SK-N-SH (cell line): ENCODE data around the gene PCK2. TPM values are rescaled to one million over a fixed set of nuclear protein-coding genes. Genes with fewer than 3 reads are reported as not detected.

ENCODE experiments used
- CTCF ChIA-PET: fragments of 300-600, 350-600 bp; formaldehyde crosslinking; extraction: SDS; loops from one replicate; lab custom pipeline; 2021; lab: Yijun Ruan, JAX
- POLR2A ChIA-PET: fragments of 350-600 bp; sonication (Branson Sonifier 250); formaldehyde crosslinking; extraction: SDS; loops from one replicate; lab custom pipeline; 2020; ENCODE audit warnings: antibody characterized with exemption, inconsistent platforms; lab: Yijun Ruan, JAX
- DNase-seq: peaks from one replicate; pipeline ENCODE4 v3.0.0; 2012
- H2AFZ ChIP-seq: fragments of 200-600 bp; sonication (generic); 2 replicates; pipeline ENCODE4 v1.8.1; 2016; ENCODE audit warnings: antibody characterized with exemption, mild to moderate bottlenecking, low read depth
- H3F3A ChIP-seq: fragments of 200-600 bp; sonication (generic); replicated peaks from 2 replicates; pipeline ENCODE3; 2016; ENCODE audit warnings: antibody characterized with exemption, mild to moderate bottlenecking; ENCODE audit not compliant: insufficient read depth
- H3K27ac ChIP-seq, 2 experiments: fragments of 200-500 bp in 1 of 2; fragments of 200-600 bp in 1 of 2; sonication (Bioruptor generic) in 1 of 2; sonication (generic), shearing (Covaris generic) in 1 of 2; 2 replicates each; pipeline versions ENCODE4 v1.5.1 to v1.6.1; 2014 to 2016; ENCODE audit warnings: low read depth in 2 of 2, inconsistent platforms in 1 of 2, low read length in 1 of 2, mild to moderate bottlenecking in 1 of 2, mixed read lengths in 1 of 2
- H3K27me3 ChIP-seq: fragments of 200-600 bp; sonication (generic), shearing (Covaris generic); 2 replicates; pipeline ENCODE4 v1.6.1; 2016; ENCODE audit warnings: mixed run types; ENCODE audit not compliant: insufficient read depth
- H3K36me3 ChIP-seq, 2 experiments: fragments of 200-500 bp in 1 of 2; fragments of 200-600 bp in 1 of 2; sonication (Bioruptor generic) in 1 of 2; sonication (generic) in 1 of 2; replicated peaks in 1 of 2; 2 replicates each; pipeline versions ENCODE3 to v1.5.1; 2014 to 2016; ENCODE audit warnings: low read length in 1 of 2, mild to moderate bottlenecking in 1 of 2; ENCODE audit not compliant: insufficient read depth in 2 of 2, control insufficient read depth in 1 of 2
- H3K4me1 ChIP-seq, 2 experiments: fragments of 200-500 bp in 1 of 2; fragments of 200-600 bp in 1 of 2; sonication (Bioruptor generic) in 1 of 2; sonication (generic), shearing (Covaris generic) in 1 of 2; 2 replicates each; pipeline versions ENCODE4 v1.5.1 to v1.6.1; 2014 to 2016; ENCODE audit warnings: low read depth in 1 of 2, low read length in 1 of 2, mixed run types in 1 of 2; ENCODE audit not compliant: insufficient read depth in 2 of 2, control insufficient read depth in 1 of 2
- H3K4me2 ChIP-seq: fragments of 200-600 bp; sonication (generic), shearing (Covaris generic); 2 replicates; pipeline ENCODE4 v1.6.1; 2017; ENCODE audit warnings: mixed run types
- H3K4me3 ChIP-seq, 2 experiments: fragments of 200-500 bp in 1 of 2; fragments of 200-600 bp in 1 of 2; sonication (Bioruptor generic) in 1 of 2; sonication (generic), shearing (Covaris generic) in 1 of 2; 2 replicates each; pipeline versions ENCODE4 v1.5.1 to v1.8.1; 2014 to 2016; ENCODE audit warnings: low read depth in 2 of 2, inconsistent platforms in 1 of 2, low read length in 1 of 2, mild to moderate bottlenecking in 1 of 2, mixed read lengths in 1 of 2, moderate library complexity in 1 of 2
- H3K79me2 ChIP-seq: fragments of 200-600 bp; sonication (generic); 2 replicates; pipeline ENCODE4 v1.8.1; 2017; ENCODE audit warnings: mild to moderate bottlenecking; ENCODE audit not compliant: insufficient read depth
- H3K9ac ChIP-seq: fragments of 200-600 bp; sonication (generic); 2 replicates; pipeline ENCODE4 v1.6.1; 2017; ENCODE audit warnings: mixed run types
- H3K9me2 ChIP-seq: fragments of 200-600 bp; sonication (generic); 2 replicates; pipeline ENCODE4 v1.6.1; 2017; ENCODE audit warnings: mixed run types
- H3K9me3 ChIP-seq: fragments of 200-600 bp; sonication (generic); 2 replicates; pipeline ENCODE4 v1.6.1; 2017; ENCODE audit warnings: mixed run types, mild to moderate bottlenecking, moderate library complexity
- H4K20me1 ChIP-seq: fragments of 200-600 bp; sonication (generic); 2 replicates; pipeline ENCODE4 v1.6.1; 2017; ENCODE audit warnings: mild to moderate bottlenecking, mixed run types; ENCODE audit not compliant: insufficient read depth
- CHD2 ChIP-seq: fragments of 150-350 bp; IDR thresholded peaks from 2 replicates; pipeline ENCODE4 v1.6.1; 2018; ENCODE audit warnings: low read length; ENCODE audit not compliant: partially characterized antibody
- ELF1 ChIP-seq: IDR thresholded peaks from 2 replicates; pipeline ENCODE4 v1.4.0; 2012
- EP300 ChIP-seq, 2 experiments: IDR thresholded peaks; 2 replicates each; pipeline versions ENCODE4 v1.4.0 to v1.6.1; 2012; ENCODE audit warnings: borderline replicate concordance in 1 of 2, low read depth in 1 of 2, low read length in 1 of 2
- EZH2phosphoT487 ChIP-seq: fragments of 200-600 bp; sonication (generic); IDR thresholded peaks from 2 replicates; pipeline ENCODE4 v1.6.1; 2017; ENCODE audit warnings: low read depth, mixed run types, mild to moderate bottlenecking, antibody characterized with exemption, moderate library complexity, borderline replicate concordance
- FOSL2 ChIP-seq: IDR thresholded peaks from 2 replicates; pipeline ENCODE4 v1.4.0; 2012; ENCODE audit warnings: low read depth, mild to moderate bottlenecking, moderate library complexity, borderline replicate concordance
- GABPA ChIP-seq: IDR thresholded peaks from 2 replicates; pipeline ENCODE4 v1.4.0; 2012; ENCODE audit warnings: low read depth, mild to moderate bottlenecking
- NFIC ChIP-seq: IDR thresholded peaks from 2 replicates; pipeline ENCODE4 v1.4.0; 2012; ENCODE audit warnings: borderline replicate concordance
- NRF1 ChIP-seq: IDR thresholded peaks from 2 replicates; pipeline ENCODE4 v1.6.1; 2012; ENCODE audit warnings: low read depth, mild to moderate bottlenecking, low read length
- TAF1 ChIP-seq: IDR thresholded peaks from 2 replicates; pipeline ENCODE4 v1.6.1; 2012; ENCODE audit warnings: low read depth, mild to moderate bottlenecking, low read length, moderate library complexity, borderline replicate concordance
- WGBS: methylation state at CpG from one replicate; pipeline ENCODE4 v1.1.6; 2017; ENCODE audit warnings: low lambda C conversion rate; 5-methylcytosine and 5-hydroxymethylcytosine counted together
- polyA plus RNA-seq, 3 experiments: library from polyadenylated mRNA; depleted of rRNA; stranded (reverse); fragments of >200 nt; gene quantifications; 2 replicates each; pipeline ENCODE4 v1.2.3, GENCODE V29; 2012
- TF ChIP-seq, protein P1 (sequence below): IDR thresholded peaks from 2 replicates; pipeline ENCODE4 v1.4.0; 2012; ENCODE audit warnings: low read depth, borderline replicate concordance
- TF ChIP-seq, protein P2 (sequence below): fragments of 150-350 bp; IDR thresholded peaks from 2 replicates; pipeline ENCODE4 v1.6.1; 2017; ENCODE audit warnings: antibody characterized with exemption, low read length, low read depth, borderline replicate concordance

PCK2 gene
- polyA plus RNA-seq, 1 of the 3 experiments (the other 2 are of a cell fraction), result 16.6 TPM

DNA sequence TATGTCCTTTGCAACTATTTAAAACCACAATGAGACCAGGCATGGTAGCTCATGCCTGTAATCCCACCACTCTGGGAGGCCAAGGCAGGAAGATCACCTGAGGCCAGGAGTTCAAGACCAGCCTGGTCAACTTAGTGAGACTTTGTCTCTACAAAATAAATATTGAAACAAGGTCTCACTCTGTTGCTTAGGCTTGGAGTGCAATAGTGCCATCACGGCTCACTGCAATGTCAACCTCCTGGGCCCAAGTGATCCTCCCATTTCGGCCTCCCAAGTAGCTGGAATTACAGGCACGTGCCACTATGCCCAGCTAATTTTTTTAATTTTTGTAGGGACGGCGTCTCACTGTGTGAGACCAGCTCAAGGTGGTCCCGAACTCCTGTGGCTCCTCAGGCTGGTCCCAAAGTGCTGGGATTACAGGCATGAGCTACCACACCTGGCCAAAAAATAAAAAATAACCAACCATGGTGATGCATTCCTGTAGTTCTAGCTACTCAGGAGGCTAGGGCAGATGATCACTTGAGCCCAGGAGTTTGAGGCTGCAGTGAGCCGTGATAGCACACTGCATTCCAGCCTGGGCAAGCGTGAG lies 35.4 kb downstream of the PCK2 start:
- H3K9ac ChIP-seq, result no peak overlapping the region
- no peaks in the 10 kb centered on the region for H4K20me1 ChIP-seq
- ChIA-PET POLR2A (interaction anchor here (0.9 to 2.3 kb wide), 2 partner anchors 8 to 15 kb away, joined by 5 to 6 read pairs; partner anchors contain the start of genes DCAF11 and NRL), CTCF (interaction anchor here (2.0 kb wide), 1 partner anchor 21 kb away, joined by 10 read pairs; no protein-coding TSS in a partner anchor)
- no peak overlapping the region for H3K27ac ChIP-seq
- no peaks in the 10 kb centered on the region for H3K9me3 ChIP-seq
- H3K9me2 ChIP-seq, result no peaks in the 10 kb centered on the region
- no peak overlapping the region for H3K4me2 ChIP-seq
- H3F3A ChIP-seq, result peaks cover 6% of the 10 kb centered on the region
- H3K27me3 ChIP-seq, result no peaks in the 10 kb centered on the region
- no peak overlapping the region for H3K4me3 ChIP-seq
- TF ChIP-seq ELF1 (no peak), NFIC (no peak), NRF1 (no peak), EZH2phosphoT487 (no peak), GABPA (no peak)
- TF ChIP-seq, protein P1, sequence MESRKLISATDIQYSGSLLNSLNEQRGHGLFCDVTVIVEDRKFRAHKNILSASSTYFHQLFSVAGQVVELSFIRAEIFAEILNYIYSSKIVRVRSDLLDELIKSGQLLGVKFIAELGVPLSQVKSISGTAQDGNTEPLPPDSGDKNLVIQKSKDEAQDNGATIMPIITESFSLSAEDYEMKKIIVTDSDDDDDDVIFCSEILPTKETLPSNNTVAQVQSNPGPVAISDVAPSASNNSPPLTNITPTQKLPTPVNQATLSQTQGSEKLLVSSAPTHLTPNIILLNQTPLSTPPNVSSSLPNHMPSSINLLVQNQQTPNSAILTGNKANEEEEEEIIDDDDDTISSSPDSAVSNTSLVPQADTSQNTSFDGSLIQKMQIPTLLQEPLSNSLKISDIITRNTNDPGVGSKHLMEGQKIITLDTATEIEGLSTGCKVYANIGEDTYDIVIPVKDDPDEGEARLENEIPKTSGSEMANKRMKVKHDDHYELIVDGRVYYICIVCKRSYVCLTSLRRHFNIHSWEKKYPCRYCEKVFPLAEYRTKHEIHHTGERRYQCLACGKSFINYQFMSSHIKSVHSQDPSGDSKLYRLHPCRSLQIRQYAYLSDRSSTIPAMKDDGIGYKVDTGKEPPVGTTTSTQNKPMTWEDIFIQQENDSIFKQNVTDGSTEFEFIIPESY, result no peak
- no peak for DNase-seq
- no peak overlapping the region for H2AFZ ChIP-seq
- H3K4me1 ChIP-seq, result peaks cover 0 to 8% of the 10 kb centered on the region in 2 experiments; a peak in 1 of 4 replicates
- 83% methylated on average over 8 of the region's 8 CpGs for WGBS
- H3K79me2 ChIP-seq, result no peaks in the 10 kb centered on the region
- no peaks in the 10 kb centered on the region for H3K36me3 ChIP-seq

DNA sequence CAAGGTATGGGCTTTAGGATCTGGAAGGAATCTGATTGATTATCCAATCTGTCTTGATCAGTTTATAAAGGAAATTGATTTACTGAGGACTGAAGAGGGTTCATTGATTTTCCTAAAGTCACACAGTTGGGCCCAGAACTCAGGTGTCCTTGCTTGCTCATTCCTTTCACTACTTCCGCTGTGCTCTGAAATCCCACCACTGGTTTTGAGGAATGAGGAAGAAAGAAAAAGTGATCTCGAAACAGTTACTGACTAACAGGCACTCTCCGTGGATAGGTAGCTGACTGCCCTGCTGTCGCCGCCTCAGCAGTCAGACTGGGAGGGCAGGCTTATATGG lies 36.2 kb downstream of the PCK2 start, which contains the start of gene FITM1:
Gene FITM1 (plus strand): TSS at position 280 of the 337 bp plus-strand sequence. CDS start 905 bp downstream, outside the sequence.
- Histone ChIP-seq H3K27ac (no peak within 1 kb of the TSS; a peak in 1 of 4 replicates), H3K4me2 (no peak within 1 kb of the TSS), H3K4me3 (no peak within 1 kb of the TSS), H3K27me3 (no peaks in the 10 kb centered on the region), H3K36me3 (no peaks in the 10 kb centered on the region), H3K79me2 (no peaks in the 10 kb centered on the region), H3K9me3 (no peaks in the 10 kb centered on the region), H3K4me1 (peaks cover 0 to 10% of the 10 kb centered on the region in 2 experiments; a peak in 1 of 4 replicates), H3K9ac (no peak within 1 kb of the TSS), H2AFZ (no peak within 1 kb of the TSS)
- CTCF ChIA-PET, result interaction anchor here (1.5 to 2.0 kb wide), 3 partner anchors 21 to 72 kb away, joined by 3 to 10 read pairs (median 6); no protein-coding TSS in a partner anchor
- no peak for DNase-seq
- TF ChIP-seq, protein P2, sequence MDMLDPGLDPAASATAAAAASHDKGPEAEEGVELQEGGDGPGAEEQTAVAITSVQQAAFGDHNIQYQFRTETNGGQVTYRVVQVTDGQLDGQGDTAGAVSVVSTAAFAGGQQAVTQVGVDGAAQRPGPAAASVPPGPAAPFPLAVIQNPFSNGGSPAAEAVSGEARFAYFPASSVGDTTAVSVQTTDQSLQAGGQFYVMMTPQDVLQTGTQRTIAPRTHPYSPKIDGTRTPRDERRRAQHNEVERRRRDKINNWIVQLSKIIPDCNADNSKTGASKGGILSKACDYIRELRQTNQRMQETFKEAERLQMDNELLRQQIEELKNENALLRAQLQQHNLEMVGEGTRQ, result no peak
- no peak for TF ChIP-seq EP300 (IDR thresholded peaks at IDR 0.05; ENCODE audit: borderline replicate concordance in 1 of 2, low read depth in 1 of 2, low read length in 1 of 2)
- TF ChIP-seq FOSL2, result no peak
- TF ChIP-seq TAF1, result no peak
- no peak for TF ChIP-seq CHD2
- TF ChIP-seq, all 33 proteins: peak for 0
- POLR2A ChIA-PET, result interaction anchor here (2.3 kb wide), 1 partner anchor 15 kb away, joined by 6 read pairs; the partner anchor contains the start of genes DCAF11 and NRL
- peaks cover 9% of the 10 kb centered on the region for H3F3A ChIP-seq
- 92% methylated on average over 5 of the region's 5 CpGs for WGBS
- no peaks in the 10 kb centered on the region for H4K20me1 ChIP-seq
- no peaks in the 10 kb centered on the region for H3K9me2 ChIP-seq
